ENCODE results near the gene DCAF10. TPM values are rescaled to one million over a fixed set of nuclear protein-coding genes. Genes with fewer than 3 reads are reported as not detected.
"Not testable (repeated sequence)": the region's sequence is repeated elsewhere in the genome, so short reads cannot be mapped to it uniquely, and the experiment has no call there.

The DCAF10 gene
- 10 to 100 TPM; 14.1 to 15.8 (median 14.5) TPM for total RNA-seq

GRCh38 chr9:37800631-37801286 lies at the start of gene DCAF10:
Gene DCAF10 (plus strand): TSS chr9:37800797. CDS start chr9:37800867, 70 bp downstream.
- DNase-seq, result peak; percentile 86
- peak; percentile 83 for ATAC-seq
- H3K9me3 Mint-ChIP-seq, result no peaks in the 10 kb centered on the region
- no peaks in the 10 kb centered on the region for H3K27me3 Mint-ChIP-seq (ENCODE audit: low read depth)
- peaks cover 6% of the 10 kb centered on the region for H3K36me3 Mint-ChIP-seq (ENCODE audit: insufficient read depth)
- H3K4me3 Mint-ChIP-seq, result peak within 1 kb of the TSS; percentile 91
- H3K4me1 Mint-ChIP-seq (ENCODE audit: low read depth), result peaks cover 39% of the 10 kb centered on the region

- H3K4me3 Mint-ChIP-seq, result no peak overlapping the region
- H3K9me3 Mint-ChIP-seq, result no peaks in the 10 kb centered on the region
- H3K4me1 Mint-ChIP-seq (ENCODE audit: low read depth), result peaks cover 28% of the 10 kb centered on the region
- DNase-seq (no peak), ATAC-seq (no peak)
- H3K36me3 Mint-ChIP-seq (ENCODE audit: insufficient read depth), result peaks cover 1% of the 10 kb centered on the region
- peaks cover 3% of the 10 kb centered on the region for H3K27me3 Mint-ChIP-seq (ENCODE audit: low read depth)
These were observed 49.4 kb upstream of the DCAF10 start for GRCh38 chr9:37751186-37751585.

GRCh38 chr9:37751704-37752103 lies 48.9 kb upstream of the DCAF10 start:
- not testable (repeated sequence) for H3K9me3 Mint-ChIP-seq; H3K4me3 Mint-ChIP-seq; DNase-seq; ATAC-seq; H3K27me3 Mint-ChIP-seq (ENCODE audit: low read depth); H3K36me3 Mint-ChIP-seq (ENCODE audit: insufficient read depth)
- peaks cover 28% of the 10 kb centered on the region for H3K4me1 Mint-ChIP-seq (ENCODE audit: low read depth)

- not testable (repeated sequence) for H3K27me3 Mint-ChIP-seq (ENCODE audit: low read depth); ATAC-seq
- H3K4me3 Mint-ChIP-seq, result peak overlapping the region; percentile 96
These were observed 48.5 kb upstream of the DCAF10 start for GRCh38 chr9:37752112-37752511.

GRCh38 chr9:37752642-37753488 lies 47.7 kb upstream of the DCAF10 start:
- Mint-ChIP-seq H3K4me3 (peak overlapping the region; percentile 96), H3K9me3 (no peaks in the 10 kb centered on the region), H3K27me3 (ENCODE audit: low read depth) (peaks cover 1% of the 10 kb centered on the region), H3K4me1 (ENCODE audit: low read depth) (peaks cover 34% of the 10 kb centered on the region), H3K36me3 (ENCODE audit: insufficient read depth) (peaks cover 1% of the 10 kb centered on the region)
- ATAC-seq, result no peak
- no peak for DNase-seq

More at GRCh38 chr9:37752112-37752511, 48.5 kb upstream of the DCAF10 start:
- H3K9me3 Mint-ChIP-seq; DNase-seq; H3K36me3 Mint-ChIP-seq (ENCODE audit: insufficient read depth): not testable (repeated sequence)
- H3K4me1 Mint-ChIP-seq (ENCODE audit: low read depth), result peaks cover 29% of the 10 kb centered on the region

- no peaks in the 10 kb centered on the region for H3K27me3 Mint-ChIP-seq (ENCODE audit: low read depth)
- ATAC-seq (peak; percentile 95 to 96), DNase-seq (peak; percentile 71)
- peaks cover 34% of the 10 kb centered on the region for H3K4me1 Mint-ChIP-seq (ENCODE audit: low read depth)
- H3K36me3 Mint-ChIP-seq (ENCODE audit: insufficient read depth), result peaks cover 1% of the 10 kb centered on the region
- H3K4me3 Mint-ChIP-seq, result peak within 1 kb of the TSS; percentile 96
- no peaks in the 10 kb centered on the region for H3K9me3 Mint-ChIP-seq
These were observed 47.0 kb upstream of the DCAF10 start, which contains the start of gene TRMT10B for GRCh38 chr9:37753489-37754190. Gene TRMT10B (plus strand): TSS chr9:37753805. CDS start chr9:37761932, 8,127 bp downstream.

- no peak for ATAC-seq
- no peak for DNase-seq
- no peaks in the 10 kb centered on the region for H3K27me3 Mint-ChIP-seq (ENCODE audit: low read depth)
- H3K4me1 Mint-ChIP-seq (ENCODE audit: low read depth), result peaks cover 26% of the 10 kb centered on the region
- H3K36me3 Mint-ChIP-seq (ENCODE audit: insufficient read depth), result peaks cover 7% of the 10 kb centered on the region
- H3K9me3 Mint-ChIP-seq, result no peaks in the 10 kb centered on the region
- no peak overlapping the region for H3K4me3 Mint-ChIP-seq
These were observed 41.9 kb upstream of the DCAF10 start for GRCh38 chr9:37758747-37759146.

GRCh38 chr9:37760416-37761161 lies 40.0 kb upstream of the DCAF10 start:
- H3K36me3 Mint-ChIP-seq (ENCODE audit: insufficient read depth), result peaks cover 17% of the 10 kb centered on the region
- no peak overlapping the region for H3K4me3 Mint-ChIP-seq
- no peaks in the 10 kb centered on the region for H3K27me3 Mint-ChIP-seq (ENCODE audit: low read depth)
- DNase-seq (no peak), ATAC-seq (no peak)
- H3K4me1 Mint-ChIP-seq (ENCODE audit: low read depth), result peaks cover 10% of the 10 kb centered on the region
- no peaks in the 10 kb centered on the region for H3K9me3 Mint-ChIP-seq

DNA sequence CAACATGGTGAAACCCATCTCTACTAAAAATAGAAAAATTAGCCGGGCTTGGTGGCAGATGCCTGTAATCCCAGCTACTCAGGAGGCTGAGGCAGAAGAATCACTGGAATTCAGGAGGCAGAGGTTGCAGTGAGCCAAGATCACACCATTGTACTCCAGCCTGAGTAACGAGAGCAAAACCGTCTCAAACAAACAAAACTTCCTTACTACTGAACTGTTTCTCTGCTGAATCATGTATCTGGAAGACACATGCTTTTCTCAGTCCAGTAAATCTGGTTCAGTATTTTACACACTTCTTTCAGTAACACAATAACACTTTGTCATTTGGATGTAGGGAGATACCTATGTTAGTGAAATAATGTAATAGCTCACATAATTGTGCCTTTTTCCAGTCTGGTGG lies 39.1 kb upstream of the DCAF10 start:
- H3K4me3 Mint-ChIP-seq, result no peak overlapping the region
- DNase-seq, result no peak
- no peaks in the 10 kb centered on the region for H3K27me3 Mint-ChIP-seq (ENCODE audit: low read depth)
- H3K36me3 Mint-ChIP-seq (ENCODE audit: insufficient read depth), result peaks cover 21% of the 10 kb centered on the region
- H3K9me3 Mint-ChIP-seq, result no peaks in the 10 kb centered on the region
- H3K4me1 Mint-ChIP-seq (ENCODE audit: low read depth), result peaks cover 9% of the 10 kb centered on the region
- no peak for ATAC-seq

DNA sequence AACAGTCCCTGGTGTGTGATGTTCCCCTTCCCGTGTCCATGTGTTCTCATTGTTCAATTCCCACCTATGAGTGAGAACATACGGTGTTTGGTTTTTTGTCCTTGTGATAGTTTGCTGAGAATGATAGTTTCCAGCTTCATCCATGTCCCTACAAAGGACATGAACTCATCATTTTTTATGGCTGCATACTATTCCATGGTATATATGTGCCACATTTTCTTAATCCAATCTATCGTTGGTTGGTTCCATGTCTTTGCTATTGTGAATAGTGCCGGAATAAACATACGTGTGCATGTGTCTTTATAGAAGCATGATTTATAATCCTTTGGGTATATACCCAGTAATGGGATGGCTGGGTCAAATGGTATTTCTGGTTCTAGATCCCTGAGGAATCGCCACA lies 35.3 kb upstream of the DCAF10 start:
- not testable (repeated sequence) for DNase-seq; ATAC-seq; H3K4me3 Mint-ChIP-seq; H3K9me3 Mint-ChIP-seq; H3K27me3 Mint-ChIP-seq (ENCODE audit: low read depth); H3K4me1 Mint-ChIP-seq (ENCODE audit: low read depth)
- H3K36me3 Mint-ChIP-seq (ENCODE audit: insufficient read depth), result peaks cover 30% of the 10 kb centered on the region

DNA sequence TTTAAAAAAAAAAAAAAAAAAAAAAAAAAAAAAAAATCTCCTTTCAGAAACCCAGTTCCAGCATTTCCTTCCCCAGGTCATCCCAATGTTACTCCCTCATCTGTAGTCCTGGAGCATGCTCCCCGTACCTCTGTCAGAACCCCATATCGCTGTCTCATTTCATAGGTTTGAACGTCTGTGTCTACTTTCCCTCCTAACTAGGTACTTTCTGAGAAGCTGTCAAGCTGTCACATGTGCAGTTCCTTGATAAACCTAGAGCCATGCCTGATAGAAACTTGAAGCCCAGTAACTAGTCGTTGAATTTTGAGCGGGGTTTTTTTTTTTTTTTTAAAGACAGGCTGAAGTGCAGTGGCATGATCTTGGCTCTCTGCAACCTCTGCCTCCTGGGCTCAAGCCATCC lies 31.3 kb upstream of the DCAF10 start:
- H3K4me1 Mint-ChIP-seq (ENCODE audit: low read depth), result peaks cover 6% of the 10 kb centered on the region
- no peaks in the 10 kb centered on the region for H3K9me3 Mint-ChIP-seq
- peaks cover 21% of the 10 kb centered on the region for H3K36me3 Mint-ChIP-seq (ENCODE audit: insufficient read depth)
- no peak for ATAC-seq
- no peaks in the 10 kb centered on the region for H3K27me3 Mint-ChIP-seq (ENCODE audit: low read depth)
- H3K4me3 Mint-ChIP-seq, result no peak overlapping the region
- no peak for DNase-seq

DNA sequence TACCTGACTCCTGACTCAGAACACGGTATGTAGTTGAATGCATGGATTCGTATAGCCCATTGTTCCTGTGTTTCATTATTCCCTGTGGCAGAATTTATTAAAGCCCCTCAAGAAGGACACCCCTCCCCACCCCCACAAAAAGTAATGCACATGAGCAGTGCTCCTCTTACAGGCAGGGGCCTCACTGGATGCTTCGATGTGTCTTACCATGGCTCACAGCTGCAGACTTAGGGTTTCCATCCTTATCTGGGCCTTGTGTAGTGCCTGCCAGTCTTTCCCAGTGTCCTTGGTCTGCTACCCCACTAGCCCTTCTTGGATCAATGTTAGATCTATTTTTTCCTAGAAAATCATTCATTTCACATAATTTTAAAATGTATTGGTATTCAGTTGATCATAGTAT lies 30.6 kb upstream of the DCAF10 start:
- H3K27me3 Mint-ChIP-seq (ENCODE audit: low read depth), result no peaks in the 10 kb centered on the region
- DNase-seq (no peak), ATAC-seq (no peak)
- H3K4me3 Mint-ChIP-seq, result no peak overlapping the region
- peaks cover 6% of the 10 kb centered on the region for H3K4me1 Mint-ChIP-seq (ENCODE audit: low read depth)
- H3K36me3 Mint-ChIP-seq (ENCODE audit: insufficient read depth), result peaks cover 19% of the 10 kb centered on the region
- no peaks in the 10 kb centered on the region for H3K9me3 Mint-ChIP-seq

DNA sequence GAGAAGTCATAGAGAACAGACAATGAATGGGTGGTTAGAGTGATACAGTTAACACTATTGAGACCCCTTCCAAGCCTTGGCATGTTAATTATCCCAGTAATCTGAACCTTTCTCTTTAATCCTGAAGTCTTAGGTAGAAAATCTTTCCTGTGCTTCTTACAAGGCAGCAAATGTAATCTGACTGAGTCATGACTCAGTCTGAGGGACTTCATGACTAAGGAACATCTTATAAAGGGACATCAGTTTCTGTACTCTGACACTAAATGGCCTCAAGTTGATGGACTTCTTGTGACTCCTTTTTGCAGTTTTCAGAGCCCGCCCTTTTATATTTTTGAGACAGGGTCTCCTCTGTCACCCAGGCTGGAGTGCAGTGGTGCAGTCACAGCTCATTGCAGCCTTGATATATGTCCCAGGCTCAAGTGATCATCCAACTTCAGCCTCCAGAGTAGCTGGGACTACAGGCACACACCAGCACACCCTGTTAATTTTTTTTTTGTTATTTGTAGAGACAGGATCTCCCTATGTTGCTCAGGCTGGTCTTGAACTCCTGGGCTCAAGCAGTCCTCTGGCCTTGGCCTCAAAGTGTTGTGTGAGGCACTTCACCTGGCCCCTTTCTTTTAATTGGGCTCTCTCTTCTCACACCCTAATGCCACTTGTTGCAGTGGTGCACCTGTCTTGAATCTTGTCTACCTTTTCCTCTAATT lies 25.2 kb upstream of the DCAF10 start:
- no peaks in the 10 kb centered on the region for H3K27me3 Mint-ChIP-seq (ENCODE audit: low read depth)
- no peak overlapping the region for H3K4me3 Mint-ChIP-seq
- ATAC-seq, result no peak
- no peaks in the 10 kb centered on the region for H3K9me3 Mint-ChIP-seq
- peaks cover 16% of the 10 kb centered on the region for H3K36me3 Mint-ChIP-seq (ENCODE audit: insufficient read depth)
- H3K4me1 Mint-ChIP-seq (ENCODE audit: low read depth), result no peaks in the 10 kb centered on the region
- no peak for DNase-seq

Measured in activated T-cell treated with anti-CD3 and anti-CD28 coated beads, Interleukin-2, amount 50 U/mL, for 4 hours (primary cell).